HG02759 (cell line): ENCODE results near the gene WFIKKN1.

Source experiments
- ATAC-seq: cut with Tn5 transposase; IDR thresholded peaks from one replicate; pipeline ENCODE4 v1.9.1; 2021; ENCODE audit warnings: mild to moderate bottlenecking, moderate library complexity; ENCODE audit not compliant: unreplicated experiment

WFIKKN1 gene

DNA sequence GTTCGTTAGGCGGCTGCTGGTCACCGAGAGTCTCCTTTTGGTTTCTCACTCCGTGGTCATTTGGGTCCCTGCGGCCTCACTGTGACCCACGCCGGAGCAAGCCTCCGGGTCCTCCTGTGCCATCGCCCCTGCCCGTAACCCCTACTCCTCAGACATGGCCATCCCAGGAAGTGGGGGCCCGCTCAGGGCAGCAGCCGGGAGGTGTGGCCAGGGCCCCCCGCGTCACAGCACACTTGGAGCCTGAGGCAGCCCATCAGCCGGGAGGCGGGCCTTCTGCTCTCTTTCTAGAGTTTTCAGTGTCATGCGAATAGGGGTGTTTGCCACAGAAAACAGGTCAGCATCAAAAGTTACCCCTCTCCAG lies 7.9 kb upstream of the WFIKKN1 start:
- ATAC-seq, result no peak

- ATAC-seq, result no peak
These were observed 6.2 kb upstream of the WFIKKN1 start for GRCh38 chr16:624526-625070.

DNA sequence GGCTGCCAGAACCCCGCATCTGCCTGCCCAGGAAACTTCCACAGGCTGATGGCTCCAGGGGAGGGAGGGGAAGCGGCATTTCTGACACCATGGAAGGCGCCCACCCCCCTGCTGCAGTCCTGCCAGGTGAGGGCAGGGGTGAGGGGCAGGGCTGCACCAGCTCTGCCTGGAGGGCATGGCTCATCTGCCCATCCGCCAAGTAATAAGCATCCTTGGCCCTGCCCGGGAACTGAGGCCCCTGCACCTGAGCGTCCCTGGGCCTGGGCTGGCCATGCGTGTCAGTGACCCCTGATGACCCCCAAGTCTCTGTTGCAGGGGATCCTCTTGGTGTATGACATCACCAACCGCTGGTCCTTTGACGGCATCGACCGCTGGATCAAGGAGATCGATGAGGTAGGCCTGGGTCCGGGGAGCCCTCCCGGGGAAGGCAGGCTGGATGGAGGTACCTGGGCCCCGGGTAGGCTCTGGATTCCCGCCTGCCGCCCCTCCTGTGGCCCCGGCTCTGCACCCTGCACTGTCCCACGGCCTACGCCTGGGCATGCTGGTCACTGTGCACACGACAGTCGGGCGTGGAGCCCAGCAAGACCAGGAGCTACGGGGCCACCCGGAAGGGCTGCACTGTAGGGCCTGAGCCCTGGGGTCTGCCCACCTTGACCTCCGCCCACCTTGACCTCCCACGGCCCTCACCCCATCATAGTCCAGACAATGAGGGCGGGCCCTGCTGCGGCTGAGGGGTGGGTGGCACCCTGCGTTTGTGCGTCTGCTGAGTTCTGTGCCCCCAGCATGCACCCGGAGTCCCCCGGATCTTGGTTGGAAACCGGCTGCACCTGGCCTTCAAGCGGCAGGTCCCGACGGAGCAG lies 5.4 kb upstream of the WFIKKN1 start:
- no peak for ATAC-seq

GRCh38 chr16:625977-626765 lies 4.6 kb upstream of the WFIKKN1 start:
- no peak for ATAC-seq

GRCh38 chr16:626787-627453 lies 3.9 kb upstream of the WFIKKN1 start:
- ATAC-seq, result no peak

DNA sequence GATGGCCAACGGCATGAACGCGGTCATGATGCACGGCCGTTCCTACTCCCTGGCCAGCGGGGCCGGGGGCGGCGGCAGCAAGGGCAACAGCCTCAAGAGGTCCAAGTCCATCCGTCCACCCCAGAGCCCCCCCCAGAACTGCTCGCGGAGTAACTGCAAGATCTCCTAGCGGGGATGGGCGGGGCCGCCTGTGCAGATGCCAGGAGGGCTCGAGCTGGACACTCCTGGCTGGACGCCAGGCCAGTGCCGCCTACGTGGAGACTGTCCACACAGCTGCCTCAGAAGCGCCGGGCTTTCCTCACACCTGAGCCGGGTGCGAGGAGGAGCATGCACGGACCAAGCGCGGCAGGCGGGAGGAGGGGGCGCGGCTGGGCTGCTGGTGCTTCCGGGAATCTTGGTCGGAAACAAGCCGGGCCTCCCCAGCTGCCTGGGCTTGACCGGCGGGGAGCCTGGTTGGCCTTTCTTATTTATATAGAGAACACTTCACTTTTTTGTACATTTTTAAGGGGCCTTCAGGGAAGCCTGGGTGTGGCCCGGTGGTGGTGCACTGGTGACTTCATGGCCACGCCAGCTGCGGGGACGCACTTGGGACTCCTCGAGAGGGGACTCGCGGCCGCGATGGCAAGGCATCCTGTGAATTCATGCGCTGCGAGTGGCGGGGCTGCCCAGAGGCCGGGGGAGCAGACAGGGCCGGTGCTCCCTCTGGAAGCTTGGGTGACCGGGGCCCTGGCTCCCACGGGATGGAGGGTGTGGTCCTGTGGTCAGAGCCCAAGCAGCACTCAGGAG lies 3.1 kb upstream of the WFIKKN1 start:
- no peak for ATAC-seq

- ATAC-seq, result no peak
These were observed 2.3 kb upstream of the WFIKKN1 start for GRCh38 chr16:628321-629061.

DNA sequence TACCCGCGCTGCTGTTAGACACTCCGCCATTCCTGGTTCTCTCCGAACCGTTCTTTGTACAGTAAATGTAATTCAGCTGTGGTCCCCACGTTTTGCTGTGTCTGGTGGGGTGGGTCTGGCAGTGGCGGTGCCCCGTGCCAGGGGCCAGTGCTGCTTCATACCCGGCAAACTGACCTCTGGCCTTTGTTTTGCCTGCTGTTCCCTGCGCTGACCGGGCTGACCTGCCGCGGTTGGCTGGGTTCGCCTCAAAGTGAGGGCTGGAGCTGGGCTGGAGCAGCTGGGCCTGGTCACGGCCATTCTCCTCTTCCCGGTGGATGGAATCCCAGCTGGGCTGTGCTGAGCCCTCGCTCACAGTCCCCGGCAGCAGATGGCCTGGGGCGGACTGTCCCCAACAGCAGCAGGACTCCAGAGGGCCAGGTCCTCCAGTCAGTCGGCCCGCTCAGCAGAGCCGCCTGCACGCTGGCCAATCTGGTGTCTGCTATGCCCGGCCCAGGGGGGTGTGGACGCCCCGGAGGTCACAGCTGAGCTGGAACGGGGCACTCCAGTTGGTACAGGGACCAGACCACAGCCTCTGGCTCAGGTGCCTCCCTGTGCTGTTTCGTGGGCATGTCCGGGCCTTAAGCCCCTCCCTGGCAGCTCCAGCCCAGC lies 1.5 kb upstream of the WFIKKN1 start:
- ATAC-seq, result no peak

GRCh38 chr16:629833-630248 lies 944 bp upstream of the WFIKKN1 start:
- ATAC-seq, result no peak

GRCh38 chr16:630249-630814 lies 453 bp upstream of the WFIKKN1 start:
- ATAC-seq, result no peak

DNA sequence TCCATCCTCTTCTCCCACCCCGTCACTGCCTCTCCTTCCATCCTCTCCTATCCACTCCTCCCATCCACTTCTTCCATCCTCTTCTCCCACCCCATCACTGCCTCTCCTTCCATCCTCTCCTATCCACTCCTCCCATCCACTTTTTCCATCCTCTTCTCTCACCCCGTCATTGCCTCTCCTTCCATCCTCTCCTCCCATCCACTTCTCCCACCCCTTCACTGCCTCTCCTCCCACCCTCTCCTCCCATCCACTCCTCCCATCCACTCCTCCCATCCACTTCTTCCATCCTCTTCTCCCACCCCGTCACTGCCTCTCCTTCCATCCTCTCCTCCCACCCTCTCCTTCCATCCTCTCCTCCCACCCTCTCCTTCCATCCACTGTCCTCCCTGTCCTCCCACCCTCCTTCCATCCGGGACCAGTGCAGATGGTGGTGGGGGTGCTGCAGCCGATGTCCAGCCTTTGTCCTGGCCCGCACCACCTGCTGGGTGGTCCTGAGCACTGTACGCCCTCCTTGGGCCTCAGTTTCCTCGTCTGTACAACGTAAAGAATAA lies 1.1 kb downstream of the WFIKKN1 start:
- no peak for ATAC-seq

GRCh38 chr16:632486-633335 lies 1.9 kb downstream of the WFIKKN1 start:
- ATAC-seq, result no peak

- no peak for ATAC-seq
These were observed 2.7 kb downstream of the WFIKKN1 start for GRCh38 chr16:633336-634050.

- no peak for ATAC-seq
These were observed 3.4 kb downstream of the WFIKKN1 start for GRCh38 chr16:634051-634670.

DNA sequence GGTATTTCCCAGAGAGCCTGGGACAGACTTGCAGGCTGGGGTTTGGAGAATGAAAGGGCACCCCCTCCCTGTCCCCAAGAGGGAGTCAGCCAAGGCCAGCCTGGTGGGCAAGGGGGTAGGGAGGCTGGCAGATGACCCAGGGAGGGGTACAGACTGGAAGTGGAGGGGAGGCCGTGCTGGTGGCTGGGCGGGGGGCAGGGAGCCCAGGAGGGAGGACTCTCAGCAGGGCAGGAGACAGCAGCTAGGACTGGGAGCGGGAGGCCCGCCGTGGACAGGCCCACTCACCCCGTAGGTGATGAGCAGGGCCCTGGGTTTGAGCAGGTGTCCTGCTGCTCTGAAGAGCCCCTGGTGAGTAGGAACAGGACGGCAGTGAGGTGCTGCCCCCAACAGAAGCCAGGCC lies 4.2 kb downstream of the WFIKKN1 start:
- no peak for ATAC-seq

GRCh38 chr16:635573-636205 lies 4.9 kb downstream of the WFIKKN1 start:
- ATAC-seq, result peak; percentile 16
